ENCODE measurements around the gene ZNF471.
A peak's percentile ranks its signal among the peaks of the same experiment; 100 is the strongest.

The ZNF471 gene

GRCh38 chr19:56504581-56504980 lies 3.1 kb upstream of the ZNF471 start:
- in situ Hi-C loops (cut with MboI; ENCODE audit: low sequenced_read_pairs, unreplicated experiment), result no loop called here
- DNase-seq (ENCODE audit: low spot score), result no peak
- no peak for TF ChIP-seq CTCF (IDR thresholded peaks at IDR 0.05; ENCODE audit: borderline replicate concordance, control extremely low read depth, extremely low read depth, insufficient read depth, missing control alignments)

GRCh38 chr19:56508290-56508778 lies 679 bp downstream of the ZNF471 start:
- TF ChIP-seq CTCF (IDR thresholded peaks at IDR 0.05; ENCODE audit: borderline replicate concordance, control extremely low read depth, extremely low read depth, insufficient read depth, missing control alignments), result no peak
- in situ Hi-C loops (cut with MboI; ENCODE audit: low sequenced_read_pairs, unreplicated experiment), result no loop called here
- DNase-seq (ENCODE audit: low spot score), result peak; percentile 10

GRCh38 chr19:56525214-56525860 lies 17.7 kb downstream of the ZNF471 start:
- in situ Hi-C loops (cut with MboI; ENCODE audit: low sequenced_read_pairs, unreplicated experiment), result no loop called here
- DNase-seq (ENCODE audit: low spot score), result no peak
- no peak for TF ChIP-seq CTCF (IDR thresholded peaks at IDR 0.05; ENCODE audit: borderline replicate concordance, control extremely low read depth, extremely low read depth, insufficient read depth, missing control alignments)

- TF ChIP-seq CTCF (IDR thresholded peaks at IDR 0.05; ENCODE audit: borderline replicate concordance, control extremely low read depth, extremely low read depth, insufficient read depth, missing control alignments), result no peak
- in situ Hi-C loops (cut with MboI; ENCODE audit: low sequenced_read_pairs, unreplicated experiment), result no loop called here
- DNase-seq (ENCODE audit: low spot score), result no peak
Observed at GRCh38 chr19:56537442-56537841, 29.8 kb downstream of the ZNF471 start.

- no peak for TF ChIP-seq CTCF (IDR thresholded peaks at IDR 0.05; ENCODE audit: borderline replicate concordance, control extremely low read depth, extremely low read depth, insufficient read depth, missing control alignments)
- in situ Hi-C loops (cut with MboI; ENCODE audit: low sequenced_read_pairs, unreplicated experiment), result no loop called here
- DNase-seq (ENCODE audit: low spot score), result peak; percentile 81
Observed at GRCh38 chr19:56538254-56538760, 30.7 kb downstream of the ZNF471 start.

GRCh38 chr19:56538761-56539263 lies 31.2 kb downstream of the ZNF471 start, which contains the start of gene ZFP28:
Gene ZFP28, plus strand, starts transcription at chr19:56538948. Its CDS starts 71 bp downstream, at chr19:56539019.
- DNase-seq (ENCODE audit: low spot score), result no peak
- in situ Hi-C loops (cut with MboI; ENCODE audit: low sequenced_read_pairs, unreplicated experiment), result no loop called here
- TF ChIP-seq CTCF (IDR thresholded peaks at IDR 0.05; ENCODE audit: borderline replicate concordance, control extremely low read depth, extremely low read depth, insufficient read depth, missing control alignments), result no peak
